ENCODE results near the gene SLAIN2.

DNA sequence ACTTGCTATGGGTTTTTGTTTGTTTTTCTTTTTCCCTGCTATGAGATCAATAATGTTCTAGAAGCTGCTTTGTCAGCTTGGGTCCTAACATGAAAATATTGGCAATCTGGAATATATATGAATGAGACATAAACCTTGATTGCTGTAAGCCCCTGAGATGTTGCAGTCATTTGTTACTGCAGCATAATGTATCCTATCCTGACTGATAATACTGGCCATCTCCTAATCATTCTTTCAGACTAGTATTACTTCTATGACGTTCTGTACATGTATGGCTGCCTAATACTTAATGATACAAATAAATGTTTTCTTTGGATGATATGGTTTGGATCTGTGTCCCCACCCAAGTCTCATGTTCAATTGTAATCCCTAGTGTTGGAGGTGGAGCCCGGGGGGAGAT is 19.3 kb upstream of the SLAIN2 start:
- TF ChIP-seq POLR2A (IDR thresholded peaks at IDR 0.05) (no peak), POLR2AphosphoS5 (IDR thresholded peaks at IDR 0.05) (no peak), EP300 (IDR thresholded peaks at IDR 0.05; ENCODE audit: low read depth) (no peak)
- TF ChIP-seq, protein P1, sequence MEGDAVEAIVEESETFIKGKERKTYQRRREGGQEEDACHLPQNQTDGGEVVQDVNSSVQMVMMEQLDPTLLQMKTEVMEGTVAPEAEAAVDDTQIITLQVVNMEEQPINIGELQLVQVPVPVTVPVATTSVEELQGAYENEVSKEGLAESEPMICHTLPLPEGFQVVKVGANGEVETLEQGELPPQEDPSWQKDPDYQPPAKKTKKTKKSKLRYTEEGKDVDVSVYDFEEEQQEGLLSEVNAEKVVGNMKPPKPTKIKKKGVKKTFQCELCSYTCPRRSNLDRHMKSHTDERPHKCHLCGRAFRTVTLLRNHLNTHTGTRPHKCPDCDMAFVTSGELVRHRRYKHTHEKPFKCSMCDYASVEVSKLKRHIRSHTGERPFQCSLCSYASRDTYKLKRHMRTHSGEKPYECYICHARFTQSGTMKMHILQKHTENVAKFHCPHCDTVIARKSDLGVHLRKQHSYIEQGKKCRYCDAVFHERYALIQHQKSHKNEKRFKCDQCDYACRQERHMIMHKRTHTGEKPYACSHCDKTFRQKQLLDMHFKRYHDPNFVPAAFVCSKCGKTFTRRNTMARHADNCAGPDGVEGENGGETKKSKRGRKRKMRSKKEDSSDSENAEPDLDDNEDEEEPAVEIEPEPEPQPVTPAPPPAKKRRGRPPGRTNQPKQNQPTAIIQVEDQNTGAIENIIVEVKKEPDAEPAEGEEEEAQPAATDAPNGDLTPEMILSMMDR (IDR thresholded peaks at IDR 0.05), result no peak

Data from transverse colon (tissue), 4 donors.